H1 (cell line): Measurements from ENCODE around the gene RTF1. TPM values are rescaled to one million over a fixed set of nuclear protein-coding genes. Genes with fewer than 3 reads are reported as not detected.

Experiments used
- CHD1 ChIP-seq: IDR thresholded peaks from 2 replicates; pipeline ENCODE4 v1.6.1; 2012; ENCODE audit warnings: low read depth, low read length, improper control_type of control experiment
- CHD2 ChIP-seq: IDR thresholded peaks from 2 replicates; pipeline ENCODE4 v1.6.1; 2012; ENCODE audit warnings: low read length, improper control_type of control experiment
- KDM1A ChIP-seq: fragments of 200-600, 300-600 bp; sonication (generic); IDR thresholded peaks from 2 replicates; pipeline ENCODE4 v1.7.1; 2016; ENCODE audit warnings: mild to moderate bottlenecking, low read length, borderline replicate concordance
- KDM4A ChIP-seq: IDR thresholded peaks from one replicate; pipeline ENCODE4 v1.7.1; 2012; ENCODE audit warnings: low read depth, mild to moderate bottlenecking, moderate library complexity, low read length, inconsistent platforms; ENCODE audit not compliant: severe bottlenecking
- SAP30 ChIP-seq: fragments of 300-600 bp; sonication (generic); IDR thresholded peaks from 2 replicates; pipeline ENCODE4 v1.7.1; 2012; ENCODE audit warnings: low read length, moderate library complexity, mild to moderate bottlenecking, inconsistent platforms; ENCODE audit not compliant: insufficient read depth, insufficient replicate concordance
- SUZ12 ChIP-seq: fragments of 200-600 bp; sonication (generic); IDR thresholded peaks from 2 replicates; pipeline ENCODE4 v1.6.1; 2012; ENCODE audit warnings: mild to moderate bottlenecking, inconsistent platforms, low read length, moderate library complexity, mixed read lengths
- polyA plus RNA-seq, 7 experiments: library from polyadenylated mRNA; depleted of rRNA in 3 of 7; stranded (reverse) in 5 of 7; unstranded in 2 of 7; fragments of >200 nt in 5 of 7; fragments of 200-250 nt in 2 of 7; gene quantifications; 1 replicate in 5 of 7; 2 replicates in 1 of 7; 4 replicates in 1 of 7; pipeline versions ENCODE4 v1.2.1 to v1.2.3, GENCODE V29; 2011 to 2013; ENCODE audit warnings: missing spikeins in 2 of 7, mixed read lengths in 2 of 7
- total RNA-seq: library from RNA; stranded (reverse); fragmentation: NEBNext Ultra II Directional; extraction: Animal tissue kit (Norgen Biotek cat#: 25700); gene quantifications from 2 replicates; pipeline ENCODE4 v1.2.1, GENCODE V29; 2021
- TF ChIP-seq, protein P1 (sequence below), 3 experiments: IDR thresholded peaks; 1 replicate in 2 of 3; 2 replicates in 1 of 3; pipeline versions ENCODE4 v1.5.1 to v1.6.1; 2011; ENCODE audit warnings: low read length in 3 of 3, mild to moderate bottlenecking in 3 of 3, inconsistent platforms in 2 of 3, low read depth in 1 of 3, moderate library complexity in 1 of 3; ENCODE audit not compliant: insufficient read depth in 1 of 3; ENCODE audit errors: control extremely low read depth in 1 of 3

RTF1 gene
- total and polyA plus RNA-seq, 2 of the 8 experiments (the other 6 are each of a cell fraction or from before 2014, with no cell fraction given): 22.6 to 47.7 TPM

DNA sequence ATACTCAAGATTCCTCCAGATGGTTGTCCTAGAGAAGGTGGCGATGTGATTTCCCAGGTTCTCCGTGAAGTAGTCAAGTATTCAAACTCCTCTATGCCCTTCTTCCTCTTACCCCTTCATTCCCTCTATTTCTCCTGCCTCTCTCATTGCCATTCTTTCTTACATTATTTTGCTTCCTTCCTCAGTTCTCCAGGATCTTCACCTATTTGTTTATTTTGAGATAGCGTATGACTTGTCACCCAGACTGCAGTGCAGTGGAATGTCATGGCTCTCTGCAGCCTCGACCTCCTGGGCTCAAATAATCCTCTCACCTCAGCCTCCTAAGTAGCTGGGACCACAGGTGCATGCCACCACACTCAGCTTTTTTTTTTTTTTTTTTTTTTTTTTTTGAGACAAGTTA is 75.0 kb downstream of the RTF1 start (continued):
- TF ChIP-seq KDM1A (no peak), SAP30 (no peak), CHD2 (no peak), KDM4A (no peak), SUZ12 (no peak), CHD1 (no peak)
- TF ChIP-seq, protein P1, sequence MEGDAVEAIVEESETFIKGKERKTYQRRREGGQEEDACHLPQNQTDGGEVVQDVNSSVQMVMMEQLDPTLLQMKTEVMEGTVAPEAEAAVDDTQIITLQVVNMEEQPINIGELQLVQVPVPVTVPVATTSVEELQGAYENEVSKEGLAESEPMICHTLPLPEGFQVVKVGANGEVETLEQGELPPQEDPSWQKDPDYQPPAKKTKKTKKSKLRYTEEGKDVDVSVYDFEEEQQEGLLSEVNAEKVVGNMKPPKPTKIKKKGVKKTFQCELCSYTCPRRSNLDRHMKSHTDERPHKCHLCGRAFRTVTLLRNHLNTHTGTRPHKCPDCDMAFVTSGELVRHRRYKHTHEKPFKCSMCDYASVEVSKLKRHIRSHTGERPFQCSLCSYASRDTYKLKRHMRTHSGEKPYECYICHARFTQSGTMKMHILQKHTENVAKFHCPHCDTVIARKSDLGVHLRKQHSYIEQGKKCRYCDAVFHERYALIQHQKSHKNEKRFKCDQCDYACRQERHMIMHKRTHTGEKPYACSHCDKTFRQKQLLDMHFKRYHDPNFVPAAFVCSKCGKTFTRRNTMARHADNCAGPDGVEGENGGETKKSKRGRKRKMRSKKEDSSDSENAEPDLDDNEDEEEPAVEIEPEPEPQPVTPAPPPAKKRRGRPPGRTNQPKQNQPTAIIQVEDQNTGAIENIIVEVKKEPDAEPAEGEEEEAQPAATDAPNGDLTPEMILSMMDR (IDR thresholded peaks at IDR 0.05; ENCODE audit: control extremely low read depth in 1 of 3, insufficient read depth in 1 of 3, low read depth in 1 of 3, low read length in 3 of 3): no peak
